ENCODE measurements around the gene PATE1. TPM values are rescaled to one million over a fixed set of nuclear protein-coding genes. Genes with fewer than 3 reads are reported as not detected.

Gene PATE1
- total RNA-seq, 4 donors from 2014 or later: not detected

- H3K4me3 ChIP-seq (replicated peaks in 1 of 3): no peak overlapping the region
- no peak overlapping the region for H3K27ac ChIP-seq
- no peak for TF ChIP-seq POLR2A (IDR thresholded peaks at IDR 0.05)
- no peak for TF ChIP-seq CTCF (IDR thresholded peaks at IDR 0.05)
- H3K4me1 ChIP-seq: no peaks in the 10 kb centered on the region
- no peaks in the 10 kb centered on the region for H3K27me3 ChIP-seq
- H3K9me3 ChIP-seq: no peaks in the 10 kb centered on the region
- 74 to 79% methylated on average over 1 of the region's 1 CpG for WGBS, 2 donors
- no peak for DNase-seq
- intact Hi-C loops (cut with DNase I): loop anchor here (5.0 kb wide), 1 partner anchor 148 kb away; no protein-coding TSS in a partner anchor
- H3K36me3 ChIP-seq: no peaks in the 10 kb centered on the region
Observed at GRCh38 chr11:125724125-125724524, 22.0 kb upstream of the PATE1 start.

GRCh38 chr11:125728969-125729368 is 17.1 kb upstream of the PATE1 start:
- TF ChIP-seq CTCF (IDR thresholded peaks at IDR 0.05): no peak
- no peak for TF ChIP-seq POLR2A (IDR thresholded peaks at IDR 0.05)
- no peaks in the 10 kb centered on the region for H3K9me3 ChIP-seq
- no peak overlapping the region for H3K27ac ChIP-seq
- no peaks in the 10 kb centered on the region for H3K4me1 ChIP-seq
- no peak overlapping the region for H3K4me3 ChIP-seq (replicated peaks in 1 of 3)
- intact Hi-C loops (cut with DNase I): no loop called here
- no peak for DNase-seq
- WGBS, 2 donors: 67 to 90% methylated on average over 3 of the region's 3 CpGs
- H3K27me3 ChIP-seq: no peaks in the 10 kb centered on the region
- no peaks in the 10 kb centered on the region for H3K36me3 ChIP-seq

GRCh38 chr11:125740617-125741016 is 5.5 kb upstream of the PATE1 start:
- no peaks in the 10 kb centered on the region for H3K27me3 ChIP-seq
- no peaks in the 10 kb centered on the region for H3K36me3 ChIP-seq
- DNase-seq: no peak
- no peak overlapping the region for H3K4me3 ChIP-seq (replicated peaks in 1 of 3)
- no peaks in the 10 kb centered on the region for H3K9me3 ChIP-seq
- intact Hi-C loops (cut with DNase I): no loop called here
- no peak overlapping the region for H3K27ac ChIP-seq
- no peak for TF ChIP-seq POLR2A (IDR thresholded peaks at IDR 0.05)
- TF ChIP-seq CTCF (IDR thresholded peaks at IDR 0.05): no peak
- H3K4me1 ChIP-seq: no peaks in the 10 kb centered on the region

- no peaks in the 10 kb centered on the region for H3K27me3 ChIP-seq
- no peak for TF ChIP-seq CTCF (IDR thresholded peaks at IDR 0.05)
- no peak for DNase-seq
- H3K4me1 ChIP-seq: no peaks in the 10 kb centered on the region
- H3K27ac ChIP-seq: no peak overlapping the region
- intact Hi-C loops (cut with DNase I): no loop called here
- no peaks in the 10 kb centered on the region for H3K9me3 ChIP-seq
- no peak overlapping the region for H3K4me3 ChIP-seq (replicated peaks in 1 of 3)
- 87 to 96% methylated on average over 1 of the region's 1 CpG for WGBS, 2 donors
- no peaks in the 10 kb centered on the region for H3K36me3 ChIP-seq
Observed at GRCh38 chr11:125743681-125744080, 2.4 kb upstream of the PATE1 start.

- Histone ChIP-seq H3K27ac (no peak overlapping the region), H3K27me3 (no peaks in the 10 kb centered on the region), H3K9me3 (no peaks in the 10 kb centered on the region), H3K4me1 (no peaks in the 10 kb centered on the region), H3K36me3 (no peaks in the 10 kb centered on the region), H3K4me3 (replicated peaks in 1 of 3) (no peak overlapping the region)
- intact Hi-C loops (cut with DNase I): no loop called here
- 59 to 65% methylated on average over 2 of the region's 2 CpGs for WGBS, 2 donors
- TF ChIP-seq CTCF (IDR thresholded peaks at IDR 0.05) (no peak), POLR2A (IDR thresholded peaks at IDR 0.05) (no peak)
- DNase-seq: no peak
Observed at GRCh38 chr11:125750629-125751028, 4.5 kb downstream of the PATE1 start.
